IMR-90 (cell line): ENCODE data around the gene CDK6. TPM values are rescaled to one million over a fixed set of nuclear protein-coding genes. Genes with fewer than 3 reads are reported as not detected.

Source experiments
- ATAC-seq: fragments of 200-7000 bp; cut with Tn5 transposase; 2 replicates; pipeline ENCODE4 v1.9.1; 2020; ENCODE audit warnings: low read depth, mild to moderate bottlenecking, moderate library complexity
- BruUV-seq: library from RNA; stranded (reverse); fragments of 400-500 nt; replicated peaks from 2 replicates; lab custom pipeline; 2021; lab: Mats Ljungman, UMichigan
- CTCF ChIA-PET: fragments of 300-600 bp; formaldehyde crosslinking; extraction: SDS; loops from one replicate; lab custom pipeline; 2021; ENCODE audit warnings: antibody characterized with exemption; lab: Yijun Ruan, JAX
- POLR2A ChIA-PET: fragments of 300-600 bp; sonication (Branson Sonifier 250); formaldehyde crosslinking; loops from one replicate; lab custom pipeline; 2022; ENCODE audit warnings: antibody characterized with exemption; ENCODE audit not compliant: unreplicated experiment; lab: Charles Lee
- DNase-seq: peaks from one replicate; pipeline ENCODE4 v3.0.0; 2013
- H2AFZ ChIP-seq: replicated peaks from 2 replicates; pipeline ENCODE3; 2013; ENCODE audit warnings: low read length, mild to moderate bottlenecking; ENCODE audit not compliant: poor library complexity
- H2AK5ac ChIP-seq: 2 replicates; pipeline ENCODE4 v1.6.1; 2013; ENCODE audit warnings: low read depth, low read length, inconsistent platforms
- H2AK9ac ChIP-seq: replicated peaks from 2 replicates; pipeline ENCODE3; 2013; ENCODE audit warnings: mild to moderate bottlenecking, low read depth, low read length, moderate library complexity; ENCODE audit not compliant: poor library complexity
- H2BK120ac ChIP-seq: 2 replicates; pipeline ENCODE4 v1.6.1; 2013; ENCODE audit warnings: low read depth, low read length, inconsistent platforms
- H2BK15ac ChIP-seq: 3 replicates; pipeline ENCODE4 v1.6.1; 2013; ENCODE audit warnings: low read depth, low read length, inconsistent platforms
- H2BK20ac ChIP-seq: 2 replicates; pipeline ENCODE4 v1.6.1; 2013; ENCODE audit warnings: low read depth, mild to moderate bottlenecking, inconsistent platforms, low read length, moderate library complexity
- H2BK5ac ChIP-seq: 2 replicates; pipeline ENCODE4 v1.6.1; 2013; ENCODE audit warnings: mild to moderate bottlenecking, low read depth, low read length, inconsistent platforms; ENCODE audit not compliant: poor library complexity, severe bottlenecking
- H3K14ac ChIP-seq: replicated peaks from 2 replicates; pipeline ENCODE4 v1.6.1; 2013; ENCODE audit warnings: low read depth, low read length, inconsistent platforms
- H3K18ac ChIP-seq: 2 replicates; pipeline ENCODE4 v1.6.1; 2013; ENCODE audit warnings: low read depth, low read length, control low read depth
- H3K23ac ChIP-seq: 2 replicates; pipeline ENCODE4 v1.6.1; 2013; ENCODE audit warnings: low read depth, low read length, inconsistent platforms
- H3K27ac ChIP-seq: 2 replicates; pipeline ENCODE4 v1.5.1; 2013; ENCODE audit warnings: mild to moderate bottlenecking, control low read depth, low read length; ENCODE audit not compliant: insufficient read depth
- H3K27me3 ChIP-seq: 2 replicates; pipeline ENCODE4 v1.6.1; 2013; ENCODE audit warnings: low read length; ENCODE audit not compliant: control insufficient read depth, insufficient read depth
- H3K36me3 ChIP-seq: 2 replicates; pipeline ENCODE4 v1.6.1; 2013; ENCODE audit warnings: low read length, mixed read lengths; ENCODE audit not compliant: control insufficient read depth, insufficient read depth
- H3K4ac ChIP-seq: 2 replicates; pipeline ENCODE4 v1.6.1; 2013; ENCODE audit warnings: low read depth, low read length, inconsistent platforms
- H3K4me1 ChIP-seq: 2 replicates; pipeline ENCODE4 v1.6.1; 2013; ENCODE audit warnings: low read length, mixed read lengths; ENCODE audit not compliant: control insufficient read depth, insufficient read depth
- H3K4me2 ChIP-seq: 2 replicates; pipeline ENCODE4 v1.6.1; 2013; ENCODE audit warnings: low read depth, mild to moderate bottlenecking, control low read depth, low read length, moderate library complexity
- H3K4me3 ChIP-seq: 2 replicates; pipeline ENCODE4 v1.5.1; 2013; ENCODE audit warnings: low read depth, mild to moderate bottlenecking, control low read depth, low read length, moderate library complexity; ENCODE audit not compliant: insufficient read depth
- H3K56ac ChIP-seq: 2 replicates; pipeline ENCODE4 v1.6.1; 2013; ENCODE audit warnings: low read length, inconsistent platforms; ENCODE audit not compliant: insufficient read depth; ENCODE audit errors: extremely low read depth
- H3K79me1 ChIP-seq, 2 experiments: 2 replicates each; pipeline ENCODE4 v1.6.1; 2013; ENCODE audit warnings: low read length in 2 of 2, inconsistent platforms in 1 of 2, low read depth in 1 of 2
- H3K9ac ChIP-seq: 2 replicates; pipeline ENCODE4 v1.6.1; 2013; ENCODE audit warnings: low read depth, low read length, control low read depth
- H3K9me1 ChIP-seq: 2 replicates; pipeline ENCODE4 v1.6.1; 2013; ENCODE audit warnings: low read length, inconsistent platforms; ENCODE audit not compliant: insufficient read depth
- H3K9me3 ChIP-seq: 2 replicates; pipeline ENCODE4 v1.6.1; 2013; ENCODE audit warnings: low read length; ENCODE audit not compliant: control insufficient read depth, insufficient read depth
- H4K20me1 ChIP-seq: 2 replicates; pipeline ENCODE4 v1.6.1; 2013; ENCODE audit warnings: low read length, inconsistent platforms; ENCODE audit not compliant: insufficient read depth
- H4K5ac ChIP-seq: 2 replicates; pipeline ENCODE4 v1.6.1; 2013; ENCODE audit warnings: mild to moderate bottlenecking, low read depth, low read length, control low read depth
- H4K8ac ChIP-seq, 2 experiments: 2 replicates each; pipeline ENCODE4 v1.6.1; 2013; ENCODE audit warnings: low read depth in 2 of 2, low read length in 2 of 2, control low read depth in 1 of 2, inconsistent platforms in 1 of 2
- H4K91ac ChIP-seq: 2 replicates; pipeline ENCODE4 v1.6.1; 2013; ENCODE audit warnings: low read depth, low read length, inconsistent platforms; ENCODE audit not compliant: insufficient read depth
- BHLHE40 ChIP-seq: fragments of 150-350 bp; IDR thresholded peaks from 2 replicates; pipeline ENCODE4 v1.6.1; 2016; ENCODE audit warnings: mild to moderate bottlenecking, low read depth, low read length
- CHD1 ChIP-seq: IDR thresholded peaks from 2 replicates; pipeline ENCODE4 v1.6.1; 2012; ENCODE audit warnings: low read depth, low read length, improper control_type of control experiment
- FOS ChIP-seq: fragments of 150-350 bp; IDR thresholded peaks from 2 replicates; pipeline ENCODE4 v1.6.1; 2016; ENCODE audit warnings: low read depth, low read length
- MAZ ChIP-seq: IDR thresholded peaks from 2 replicates; pipeline ENCODE4 v1.6.1; 2012; ENCODE audit warnings: low read depth, mild to moderate bottlenecking, low read length, improper control_type of control experiment, moderate library complexity, borderline replicate concordance
- NFE2L2 ChIP-seq: fragments of 150-350 bp; IDR thresholded peaks from 2 replicates; pipeline ENCODE4 v1.6.1; 2016; ENCODE audit warnings: low read depth, mild to moderate bottlenecking, low read length
- RCOR1 ChIP-seq: IDR thresholded peaks from 2 replicates; pipeline ENCODE4 v1.6.1; 2012; ENCODE audit warnings: mild to moderate bottlenecking, low read length, improper control_type of control experiment; ENCODE audit not compliant: insufficient replicate concordance
- RFX5 ChIP-seq: IDR thresholded peaks from 2 replicates; pipeline ENCODE4 v1.8.0; 2012; ENCODE audit warnings: low read depth, mild to moderate bottlenecking, low read length, moderate library complexity
- SMC3 ChIP-seq: fragments of 150-350 bp; IDR thresholded peaks from 2 replicates; pipeline ENCODE4 v1.6.1; 2016; ENCODE audit warnings: low read depth, mild to moderate bottlenecking, antibody characterized with exemption, low read length, moderate library complexity
- WGBS, 2 experiments: methylation state at CpG; one replicate each; pipeline versions ENCODE4 v1.1.5 to v1.1.7; 2013; ENCODE audit warnings: missing lambda C conversion rate in 2 of 2; ENCODE audit not compliant: insufficient read length in 1 of 2; ENCODE audit errors: extremely low coverage in 2 of 2; 5-methylcytosine and 5-hydroxymethylcytosine counted together
- dilution Hi-C: fragments of 300-500 bp; cut with HindIII; formaldehyde crosslinking; loops from one replicate; pipeline ENCODE4 v1.14.3; 2018; ENCODE audit warnings: low sequenced_read_pairs; ENCODE audit not compliant: unreplicated experiment
- in situ Hi-C: fragments of 300-500 bp; cut with MboI; formaldehyde crosslinking; loops from 3 replicates; pipeline ENCODE4 v1.14.3; 2019; ENCODE audit warnings: low sequenced_read_pairs, inconsistent platforms, mixed read lengths
- intact Hi-C: fragments of 100-400 bp; cut with micrococcal nuclease; formaldehyde crosslinking; loops from 2 replicates; pipeline ENCODE4 v1.10.0; 2022
- polyA plus RNA-seq, 3 experiments: library from polyadenylated mRNA; depleted of rRNA; stranded (reverse); fragments of >200 nt; gene quantifications; 2 replicates each; pipeline ENCODE4 v1.2.3, GENCODE V29; 2012; ENCODE audit warnings: low replicate concordance in 1 of 3
- total RNA-seq: library from RNA; depleted of rRNA; stranded (reverse); fragments of >200 nt; gene quantifications from 2 replicates; pipeline ENCODE4 v1.2.3, GENCODE V29; 2012
- TF ChIP-seq, protein P1 (sequence below): fragments of 150-350 bp; IDR thresholded peaks from 2 replicates; pipeline ENCODE4 v1.6.1; 2017; ENCODE audit warnings: mild to moderate bottlenecking, antibody characterized with exemption, low read length, low read depth
- TF ChIP-seq, protein P2 (sequence below): conservative IDR thresholded peaks from 2 replicates; pipeline ENCODE4 v1.5.1; 2012; ENCODE audit warnings: mild to moderate bottlenecking, low read depth, low read length, improper control_type of control experiment

Gene CDK6
- total and polyA plus RNA-seq, 2 of the 4 experiments (the other 2 are of a cell fraction), result 21.5 to 195 TPM

- TF ChIP-seq NFE2L2, result no peak
- TF ChIP-seq, protein P1, sequence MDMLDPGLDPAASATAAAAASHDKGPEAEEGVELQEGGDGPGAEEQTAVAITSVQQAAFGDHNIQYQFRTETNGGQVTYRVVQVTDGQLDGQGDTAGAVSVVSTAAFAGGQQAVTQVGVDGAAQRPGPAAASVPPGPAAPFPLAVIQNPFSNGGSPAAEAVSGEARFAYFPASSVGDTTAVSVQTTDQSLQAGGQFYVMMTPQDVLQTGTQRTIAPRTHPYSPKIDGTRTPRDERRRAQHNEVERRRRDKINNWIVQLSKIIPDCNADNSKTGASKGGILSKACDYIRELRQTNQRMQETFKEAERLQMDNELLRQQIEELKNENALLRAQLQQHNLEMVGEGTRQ, result no peak
- TF ChIP-seq SMC3, result no peak
- no peak for TF ChIP-seq MAZ
- no peak for TF ChIP-seq CHD1
- no peak for TF ChIP-seq RCOR1
- no peak for TF ChIP-seq BHLHE40
- TF ChIP-seq FOS, result no peak
- TF ChIP-seq RFX5, result no peak
- TF ChIP-seq, protein P2, sequence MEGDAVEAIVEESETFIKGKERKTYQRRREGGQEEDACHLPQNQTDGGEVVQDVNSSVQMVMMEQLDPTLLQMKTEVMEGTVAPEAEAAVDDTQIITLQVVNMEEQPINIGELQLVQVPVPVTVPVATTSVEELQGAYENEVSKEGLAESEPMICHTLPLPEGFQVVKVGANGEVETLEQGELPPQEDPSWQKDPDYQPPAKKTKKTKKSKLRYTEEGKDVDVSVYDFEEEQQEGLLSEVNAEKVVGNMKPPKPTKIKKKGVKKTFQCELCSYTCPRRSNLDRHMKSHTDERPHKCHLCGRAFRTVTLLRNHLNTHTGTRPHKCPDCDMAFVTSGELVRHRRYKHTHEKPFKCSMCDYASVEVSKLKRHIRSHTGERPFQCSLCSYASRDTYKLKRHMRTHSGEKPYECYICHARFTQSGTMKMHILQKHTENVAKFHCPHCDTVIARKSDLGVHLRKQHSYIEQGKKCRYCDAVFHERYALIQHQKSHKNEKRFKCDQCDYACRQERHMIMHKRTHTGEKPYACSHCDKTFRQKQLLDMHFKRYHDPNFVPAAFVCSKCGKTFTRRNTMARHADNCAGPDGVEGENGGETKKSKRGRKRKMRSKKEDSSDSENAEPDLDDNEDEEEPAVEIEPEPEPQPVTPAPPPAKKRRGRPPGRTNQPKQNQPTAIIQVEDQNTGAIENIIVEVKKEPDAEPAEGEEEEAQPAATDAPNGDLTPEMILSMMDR, result no peak
- Histone ChIP-seq H4K20me1 (peaks cover 69% of the 10 kb centered on the region), H3K79me1 (peaks cover 4 to 62% of the 10 kb centered on the region in 2 experiments; a peak in 2 of 4 replicates), H4K91ac (no peak overlapping the region), H3K9me1 (peaks cover 7% of the 10 kb centered on the region), H2BK120ac (no peak overlapping the region), H3K4me3 (no peak overlapping the region), H3K23ac (no peak overlapping the region), H3K9ac (no peak overlapping the region), H4K5ac (no peak overlapping the region), H3K4ac (no peak overlapping the region), H3K4me1 (peaks cover 22% of the 10 kb centered on the region), H2BK20ac (no peak overlapping the region), H4K8ac (no peak overlapping the region), H2BK15ac (no peak overlapping the region), H3K56ac (no peak overlapping the region), H3K14ac (no peak overlapping the region), H3K36me3 (peaks cover 2% of the 10 kb centered on the region), H3K27ac (no peak overlapping the region), H3K9me3 (peaks cover 5% of the 10 kb centered on the region), H2BK5ac (no peak overlapping the region), H3K4me2 (no peak overlapping the region), H3K18ac (no peak overlapping the region), H2AFZ (no peak overlapping the region), H2AK5ac (no peak overlapping the region), H3K27me3 (no peaks in the 10 kb centered on the region), H2AK9ac (no peak overlapping the region)
- WGBS, 2 experiments, result no CpG with 5 or more reads among the region's 5 CpGs
- ChIA-PET CTCF (no interaction called here), POLR2A (no interaction called here)
- DNase-seq (no peak), ATAC-seq (no peak)
- in situ Hi-C loops, result no loop called here
- dilution Hi-C loops, result no loop called here
- intact Hi-C loops, result no loop called here
- no TSS peak for BruUV-seq
Observed at GRCh38 chr7:92784935-92785334, 51.4 kb downstream of the CDK6 start.
